ENCODE measurements around the gene RIPPLY1. TPM values are rescaled to one million over a fixed set of nuclear protein-coding genes. Genes with fewer than 3 reads are reported as not detected.
A peak's percentile ranks its signal among the peaks of the same experiment; 100 is the strongest.

Gene RIPPLY1
- polyA plus RNA-seq, 3 donors, result not detected

DNA sequence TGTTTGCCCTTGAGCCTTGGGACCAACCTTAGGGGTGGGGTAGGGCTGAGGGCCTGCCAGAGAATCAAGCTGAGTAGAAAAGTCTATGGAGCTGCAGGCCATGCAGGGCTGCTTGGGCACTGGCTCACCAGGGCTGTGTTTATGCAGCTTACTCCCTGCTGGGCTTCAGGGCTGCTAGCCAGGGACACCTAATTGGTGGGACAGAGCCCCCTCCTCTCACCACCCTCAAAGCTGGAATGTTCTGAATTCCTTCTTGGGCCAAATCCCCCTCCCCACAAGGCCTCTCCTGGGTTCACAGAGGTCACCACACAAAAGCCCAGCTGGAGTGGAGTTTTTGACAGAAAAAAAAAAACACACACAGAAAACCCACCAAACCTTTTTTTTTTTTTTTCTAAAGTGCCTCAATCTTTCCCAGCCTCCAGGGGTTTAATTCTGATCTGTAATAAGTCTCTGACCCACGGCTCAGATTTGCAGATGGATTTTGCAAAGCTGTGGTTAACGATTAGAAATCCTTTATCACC, 16.9 kb upstream of the RIPPLY1 start, which contains the start of gene CLDN2:
TSS of gene CLDN2 (plus strand) at position 471 of the 521 bp plus-strand sequence. CDS start 7,827 bp downstream, outside the sequence.
- no peak for DNase-seq
- Histone ChIP-seq H3K27me3 (ENCODE audit: control insufficient read depth in 2 of 2, insufficient read depth in 2 of 2, low read length in 2 of 2) (no peaks in the 10 kb centered on the region), H3K4me2 (replicated peaks; ENCODE audit: extremely low read depth, low read length, poor library complexity, severe bottlenecking) (no peak within 1 kb of the TSS), H3K36me3 (replicated peaks in 1 of 2; ENCODE audit: control insufficient read depth in 1 of 2, insufficient read depth in 2 of 2, low read length in 2 of 2) (no peaks in the 10 kb centered on the region), H4K20me1 (ENCODE audit: insufficient read depth, low read length) (no peaks in the 10 kb centered on the region), H3K79me2 (ENCODE audit: insufficient read depth, low read length) (no peaks in the 10 kb centered on the region), H3K9ac (ENCODE audit: insufficient read depth, low read length, poor library complexity, severe bottlenecking) (no peak within 1 kb of the TSS), H3K4me1 (ENCODE audit: control insufficient read depth in 1 of 2, insufficient read depth in 2 of 2, low read length in 2 of 2) (no peaks in the 10 kb centered on the region), H3K27ac (ENCODE audit: low read depth in 1 of 2, low read length in 2 of 2) (no peak within 1 kb of the TSS), H3K9me3 (replicated peaks in 1 of 2; ENCODE audit: control insufficient read depth in 1 of 2, insufficient read depth in 1 of 2, low read length in 2 of 2) (no peaks in the 10 kb centered on the region), H2AFZ (ENCODE audit: insufficient read depth, low read depth, low read length, poor library complexity, severe bottlenecking) (no peak within 1 kb of the TSS), H3K4me3 (replicated peaks in 1 of 3; ENCODE audit: low read depth in 2 of 3, low read length in 3 of 3) (no peak within 1 kb of the TSS)
- no peak within 1 kb of the TSS for H3K4me3 Mint-ChIP-seq
- H3K4me1 Mint-ChIP-seq, result peaks cover 8% of the 10 kb centered on the region
- no peaks in the 10 kb centered on the region for H3K36me3 Mint-ChIP-seq
- H3K9me3 Mint-ChIP-seq, result peaks cover 0 to 5% (median 0%) of the 10 kb centered on the region in 7 donors
- H3K27ac Mint-ChIP-seq, result peak within 1 kb of the TSS in 1 of 7 donors; percentile 2
- intact Hi-C loops (cut with micrococcal nuclease), result no loop called here
- WGBS (ENCODE audit: insufficient coverage), result no CpG with 5 or more reads among the region's 2 CpGs
- no peak for TF ChIP-seq CTCF (IDR thresholded peaks at IDR 0.05)
- H3K27me3 Mint-ChIP-seq (ENCODE audit: low read depth in 3 of 3), result peaks cover 0 to 12% (median 4%) of the 10 kb centered on the region in 3 donors

DNA sequence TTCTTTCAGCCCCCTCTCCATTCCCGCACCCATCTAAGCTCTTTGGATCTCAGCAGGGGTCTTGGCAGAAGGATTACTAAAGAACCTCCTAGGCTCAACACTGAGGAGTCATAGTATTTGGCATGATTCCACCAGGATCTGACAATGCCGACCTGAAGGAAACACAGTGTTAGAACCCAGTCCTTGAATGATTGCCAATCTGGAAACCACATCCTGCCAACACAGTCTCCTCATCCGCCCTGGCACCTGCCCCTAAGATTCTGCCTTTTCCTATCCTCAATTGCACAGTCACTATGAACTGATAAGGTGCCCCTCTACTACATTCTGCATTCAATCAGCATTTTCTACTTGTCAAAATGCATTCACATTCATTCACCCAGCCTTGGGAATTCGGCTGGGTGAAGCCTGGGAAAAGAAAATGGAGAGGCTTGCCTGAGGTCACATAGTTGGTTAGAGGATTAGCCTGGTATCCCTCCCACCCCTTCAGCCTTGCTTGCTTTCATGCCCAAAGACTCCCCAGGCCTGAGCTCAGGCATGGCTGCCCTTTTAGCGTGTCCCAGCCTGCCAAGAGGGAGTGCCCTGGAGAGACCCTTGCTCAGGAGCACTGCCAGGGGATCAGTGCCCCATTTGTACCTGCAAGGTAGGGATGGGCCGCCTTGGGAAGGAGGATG, 14.8 kb upstream of the RIPPLY1 start:
- H3K4me3 ChIP-seq (replicated peaks in 1 of 3; ENCODE audit: low read depth in 2 of 3, low read length in 3 of 3), result no peak overlapping the region
- no peak overlapping the region for H3K4me3 Mint-ChIP-seq
- no peaks in the 10 kb centered on the region for H3K27me3 ChIP-seq (ENCODE audit: control insufficient read depth in 2 of 2, insufficient read depth in 2 of 2, low read length in 2 of 2)
- H3K36me3 ChIP-seq (replicated peaks in 1 of 2; ENCODE audit: control insufficient read depth in 1 of 2, insufficient read depth in 2 of 2, low read length in 2 of 2), result no peaks in the 10 kb centered on the region
- intact Hi-C loops (cut with micrococcal nuclease), result no loop called here
- H3K9ac ChIP-seq (ENCODE audit: insufficient read depth, low read length, poor library complexity, severe bottlenecking), result no peak overlapping the region
- peaks cover 8% of the 10 kb centered on the region for H3K4me1 Mint-ChIP-seq
- H3K4me2 ChIP-seq (replicated peaks; ENCODE audit: extremely low read depth, low read length, poor library complexity, severe bottlenecking), result no peak overlapping the region
- no peak overlapping the region for H3K27ac Mint-ChIP-seq
- no peaks in the 10 kb centered on the region for H4K20me1 ChIP-seq (ENCODE audit: insufficient read depth, low read length)
- H3K9me3 ChIP-seq (replicated peaks in 1 of 2; ENCODE audit: control insufficient read depth in 1 of 2, insufficient read depth in 1 of 2, low read length in 2 of 2), result no peaks in the 10 kb centered on the region
- peaks cover 0 to 5% (median 0%) of the 10 kb centered on the region in 7 donors for H3K9me3 Mint-ChIP-seq
- peaks cover 0 to 12% (median 4%) of the 10 kb centered on the region in 3 donors for H3K27me3 Mint-ChIP-seq (ENCODE audit: low read depth in 3 of 3)
- DNase-seq, result no peak
- H3K27ac ChIP-seq (ENCODE audit: low read depth in 1 of 2, low read length in 2 of 2), result no peak overlapping the region
- 0% methylated on average over 1 of the region's 6 CpGs for WGBS (ENCODE audit: insufficient coverage)
- no peak for TF ChIP-seq CTCF (IDR thresholded peaks at IDR 0.05)
- H3K36me3 Mint-ChIP-seq, result no peaks in the 10 kb centered on the region
- no peaks in the 10 kb centered on the region for H3K4me1 ChIP-seq (ENCODE audit: control insufficient read depth in 1 of 2, insufficient read depth in 2 of 2, low read length in 2 of 2)
- no peak overlapping the region for H2AFZ ChIP-seq (ENCODE audit: insufficient read depth, low read depth, low read length, poor library complexity, severe bottlenecking)
- no peaks in the 10 kb centered on the region for H3K79me2 ChIP-seq (ENCODE audit: insufficient read depth, low read length)

All from CD14-positive monocyte (primary cell).